Stomach (tissue), 9 donors: ENCODE measurements around the gene CBL. TPM values are rescaled to one million over a fixed set of nuclear protein-coding genes. Genes with fewer than 3 reads are reported as not detected.

Experiments used
- DNase-seq, 2 donors: peaks; one replicate each; pipeline versions ENCODE4 v3.0.0 to v3.0.0-alpha.2; 2013 to 2019
- H3K27ac ChIP-seq, 5 donors: fragments of 200-600 bp in 4 of 5; sonication (generic) in 4 of 5; one replicate each; pipeline ENCODE4 v1.5.1; 2013 to 2019; ENCODE audit warnings: mild to moderate bottlenecking in 1 of 5, moderate library complexity in 1 of 5
- H3K27me3 ChIP-seq, 3 donors: fragments of 200-600 bp; sonication (generic); one replicate each; pipeline ENCODE4 v1.5.1; 2017 to 2019; ENCODE audit warnings: mixed run types in 1 of 3
- H3K36me3 ChIP-seq, 4 donors: fragments of 200-600 bp; sonication (generic); 1 replicate in 3 of 4; 2 replicates in 1 of 4; pipeline ENCODE4 v1.5.1; 2016 to 2019
- H3K4me1 ChIP-seq, 4 donors: fragments of 200-600 bp; sonication (generic); one replicate each; pipeline ENCODE4 v1.5.1; 2016 to 2019
- H3K4me3 ChIP-seq, 4 donors: fragments of 200-600 bp; sonication (generic) in 3 of 4; one replicate each; pipeline ENCODE4 v1.5.1; 2016 to 2019; ENCODE audit warnings: mild to moderate bottlenecking in 1 of 4
- H3K9me3 ChIP-seq, 4 donors: fragments of 200-600 bp; sonication (generic); one replicate each; pipeline ENCODE4 v1.5.1; 2016 to 2019
- CTCF ChIP-seq, 7 experiments: fragments of 450-650 bp in 4 of 7; fragments of 200-600 bp in 3 of 7; sonication (generic) in 3 of 7; IDR thresholded peaks; one replicate each; pipeline ENCODE4 v1.5.1; 2016 to 2019; ENCODE audit warnings: antibody characterized with exemption in 7 of 7, control low read depth in 2 of 7, mild to moderate bottlenecking in 1 of 7
- EP300 ChIP-seq: sonication (generic); formaldehyde crosslinking; IDR thresholded peaks from one replicate; pipeline ENCODE4 v1.6.1; 2017; ENCODE audit warnings: antibody characterized with exemption
- POLR2A ChIP-seq, 4 donors: fragments of 450-650 bp; IDR thresholded peaks; one replicate each; pipeline ENCODE4 v1.6.1; 2016; ENCODE audit warnings: antibody characterized with exemption in 4 of 4, control low read depth in 2 of 4, mild to moderate bottlenecking in 1 of 4, moderate library complexity in 1 of 4
- POLR2AphosphoS5 ChIP-seq, 3 donors: sonication (generic); formaldehyde crosslinking; IDR thresholded peaks; one replicate each; pipeline ENCODE4 v1.6.1; 2016; ENCODE audit warnings: antibody characterized with exemption in 3 of 3
- WGBS, 5 donors: extraction: QIAGEN DNeasy Blood & Tissue Kit in 3 of 5; methylation state at CpG; one replicate each; pipeline versions ENCODE4 v1.1.5 to v1.1.7; 2013 to 2018; 5-methylcytosine and 5-hydroxymethylcytosine counted together
- intact Hi-C: fragments of 100-400 bp; cut with DNase I; formaldehyde crosslinking; loops from one replicate; pipeline ENCODE4 v1.15.1; 2023; ENCODE audit warnings: low total_unique reads
- polyA plus RNA-seq, 3 donors: library from polyadenylated mRNA; stranded (reverse); fragments of 200-250 nt; gene quantifications; one replicate each; pipeline ENCODE4 v1.2.3, GENCODE V29; 2013
- total RNA-seq, 5 donors: library from RNA; depleted of rRNA; stranded (reverse); fragments of >200 nt; gene quantifications; one replicate each; pipeline versions ENCODE4 v1.1.0 to v1.2.3, GENCODE V29; 2014 to 2016
- donor health status: healthy with polysubstance abuse.
- donor health status: Bipolar disorder and iron deficiency.
- donor health status: healthy.

CBL gene
- total and polyA plus RNA-seq, 8 donors = 1.4 to 13.8 (median 7.9) TPM

- whole genome bisulfite sequencing, 5 donors = 18 to 43% (median 30%) methylated on average over 14 to 15 of the region's 15 CpGs
- peaks cover 0 to 23% (median 0%) of the 10 kb centered on the region in 3 donors for H3K27me3 ChIP-seq
- H3K4me1 ChIP-seq = peaks cover 5 to 31% (median 18%) of the 10 kb centered on the region in 4 donors
- intact Hi-C loops = no loop called here
- H3K9me3 ChIP-seq = no peaks in the 10 kb centered on the region
- peak overlapping the region in 3 of 4 donors; percentile 3 to 16 (median 5) for H3K4me3 ChIP-seq
- peak in 1 of 2 donors; percentile 53 for DNase-seq
- H3K36me3 ChIP-seq = peaks cover 0 to 29% (median 26%) of the 10 kb centered on the region in 4 donors
- H3K27ac ChIP-seq = peak overlapping the region in 2 of 5 donors; percentile 29 to 38
- TF ChIP-seq CTCF (IDR thresholded peaks at IDR 0.05) (no peak), EP300 (no peak), POLR2A (IDR thresholded peaks at IDR 0.05) (no peak), POLR2AphosphoS5 (IDR thresholded peaks at IDR 0.05) (no peak)
Measured at GRCh38 chr11:119185981-119186634, 20.0 kb upstream of the CBL start.

- H3K27me3 ChIP-seq = peaks cover 0 to 23% (median 0%) of the 10 kb centered on the region in 3 donors
- 69 to 82% (median 77%) methylated on average over 18 to 21 of the region's 21 CpGs for WGBS, 5 donors
- no peaks in the 10 kb centered on the region for H3K9me3 ChIP-seq
- H3K36me3 ChIP-seq = peaks cover 0 to 17% (median 14%) of the 10 kb centered on the region in 4 donors
- DNase-seq = no peak
- H3K4me1 ChIP-seq = peaks cover 5 to 31% (median 18%) of the 10 kb centered on the region in 4 donors
- TF ChIP-seq CTCF (IDR thresholded peaks at IDR 0.05) (no peak), POLR2A (IDR thresholded peaks at IDR 0.05) (no peak), EP300 (no peak), POLR2AphosphoS5 (IDR thresholded peaks at IDR 0.05) (no peak)
- no peak overlapping the region for H3K27ac ChIP-seq
- intact Hi-C loops = no loop called here
- no peak overlapping the region for H3K4me3 ChIP-seq
Measured at GRCh38 chr11:119187123-119187892, 18.8 kb upstream of the CBL start.

- intact Hi-C loops = no loop called here
- no peak for TF ChIP-seq CTCF (IDR thresholded peaks at IDR 0.05)
- no peak for TF ChIP-seq POLR2A (IDR thresholded peaks at IDR 0.05)
- no peak overlapping the region for H3K27ac ChIP-seq
- H3K27me3 ChIP-seq = peaks cover 0 to 23% (median 0%) of the 10 kb centered on the region in 3 donors
- peaks cover 5 to 35% (median 18%) of the 10 kb centered on the region in 4 donors for H3K4me1 ChIP-seq
- 66 to 79% (median 77%) methylated on average over 3 to 11 of the region's 11 CpGs for WGBS, 5 donors
- no peaks in the 10 kb centered on the region for H3K9me3 ChIP-seq
- DNase-seq = no peak
- H3K4me3 ChIP-seq = no peak overlapping the region
- peaks cover 0 to 9% (median 7%) of the 10 kb centered on the region in 4 donors for H3K36me3 ChIP-seq
Measured at GRCh38 chr11:119188067-119188466, 18.1 kb upstream of the CBL start.

- Histone ChIP-seq H3K4me3 (no peak overlapping the region), H3K4me1 (peaks cover 5 to 35% (median 18%) of the 10 kb centered on the region in 4 donors), H3K27ac (no peak overlapping the region), H3K27me3 (peaks cover 0 to 23% (median 0%) of the 10 kb centered on the region in 3 donors), H3K9me3 (no peaks in the 10 kb centered on the region), H3K36me3 (peaks cover 0 to 1% (median under 1%) of the 10 kb centered on the region in 4 donors)
- no peak for DNase-seq
- intact Hi-C loops = no loop called here
- 76 to 83% (median 80%) methylated on average over 6 to 8 of the region's 8 CpGs for WGBS, 5 donors
- TF ChIP-seq POLR2A (IDR thresholded peaks at IDR 0.05) (no peak), CTCF (IDR thresholded peaks at IDR 0.05) (no peak), POLR2AphosphoS5 (IDR thresholded peaks at IDR 0.05) (no peak), EP300 (no peak)
Measured at GRCh38 chr11:119188887-119189286, 17.3 kb upstream of the CBL start.
